ENCODE data around the gene CLDN20. TPM values are rescaled to one million over a fixed set of nuclear protein-coding genes. Genes with fewer than 3 reads are reported as not detected.

The CLDN20 gene
- total RNA-seq, 1 experiment from 2014 or later, result not detected

GRCh38 chr6:155297669-155298068, 33.9 kb downstream of the CLDN20 start:
- no peak for DNase-seq
- Histone ChIP-seq H3K27me3 (ENCODE audit: low read length) (no peaks in the 10 kb centered on the region), H2AFZ (ENCODE audit: low read length) (no peak overlapping the region), H3K4me3 (ENCODE audit: low read length) (no peak overlapping the region), H3K4me1 (ENCODE audit: low read length) (no peaks in the 10 kb centered on the region), H3K27ac (ENCODE audit: low read length) (no peak overlapping the region), H3K9ac (ENCODE audit: low read length) (no peak overlapping the region), H3K36me3 (ENCODE audit: insufficient read depth, low read length) (peaks cover 55% of the 10 kb centered on the region), H3K9me2 (replicated peaks; ENCODE audit: insufficient read depth, low read length) (no peaks in the 10 kb centered on the region), H3K79me2 (ENCODE audit: low read length) (peaks cover 75% of the 10 kb centered on the region), H3K9me3 (ENCODE audit: low read length) (no peaks in the 10 kb centered on the region), H3K4me2 (ENCODE audit: low read depth, low read length, poor library complexity, severe bottlenecking) (no peak overlapping the region), H4K20me1 (ENCODE audit: insufficient read depth, low read depth, low read length) (no peaks in the 10 kb centered on the region)

GRCh38 chr6:155301867-155302266, 38.1 kb downstream of the CLDN20 start:
- H3K9me2 ChIP-seq (replicated peaks; ENCODE audit: insufficient read depth, low read length), result no peaks in the 10 kb centered on the region

DNA sequence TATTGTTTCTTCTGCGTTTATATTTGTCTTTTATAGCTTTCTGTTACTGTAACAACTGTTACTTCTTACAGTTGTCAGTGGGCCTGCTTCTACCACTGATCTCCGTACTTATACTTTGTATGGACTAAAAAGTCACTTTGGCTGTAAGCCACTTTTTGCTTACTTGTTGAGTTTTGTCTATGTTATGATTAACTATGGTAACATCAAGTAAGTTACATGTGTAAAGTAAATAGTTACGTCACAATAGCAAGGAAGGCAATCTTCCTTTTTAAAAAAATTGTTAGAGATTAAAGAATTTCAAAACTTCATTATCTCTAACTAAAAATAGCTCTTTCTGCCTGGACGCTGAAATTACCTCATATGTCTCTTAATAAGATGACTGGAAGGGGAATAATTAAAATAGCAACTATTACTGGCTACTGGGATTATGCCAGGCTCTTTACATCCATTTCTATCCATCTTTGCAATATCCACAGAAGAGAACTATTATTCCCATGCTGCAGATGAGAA, 39.6 kb downstream of the CLDN20 start:
- no peaks in the 10 kb centered on the region for H4K20me1 ChIP-seq (ENCODE audit: insufficient read depth, low read depth, low read length)
- H3K4me1 ChIP-seq (ENCODE audit: low read length), result peaks cover 4% of the 10 kb centered on the region; the same call in 1 of the 2 replicates
- no peak overlapping the region for H3K9ac ChIP-seq (ENCODE audit: low read length)
- no peak overlapping the region for H3K27ac ChIP-seq (ENCODE audit: low read length)
- DNase-seq, result no peak
- H3K9me2 ChIP-seq (replicated peaks; ENCODE audit: insufficient read depth, low read length), result no peaks in the 10 kb centered on the region
- H3K9me3 ChIP-seq (ENCODE audit: low read length), result no peaks in the 10 kb centered on the region
- H3K36me3 ChIP-seq (ENCODE audit: insufficient read depth, low read length), result peaks cover 59% of the 10 kb centered on the region
- no peaks in the 10 kb centered on the region for H3K27me3 ChIP-seq (ENCODE audit: low read length)
- H3K4me3 ChIP-seq (ENCODE audit: low read length), result no peak overlapping the region
- H2AFZ ChIP-seq (ENCODE audit: low read length), result no peak overlapping the region
- no peak overlapping the region for H3K4me2 ChIP-seq (ENCODE audit: low read depth, low read length, poor library complexity, severe bottlenecking)
- H3K79me2 ChIP-seq (ENCODE audit: low read length), result peaks cover 79% of the 10 kb centered on the region

More at GRCh38 chr6:155301867-155302266, 38.1 kb downstream of the CLDN20 start:
- Histone ChIP-seq H3K36me3 (ENCODE audit: insufficient read depth, low read length) (peaks cover 58% of the 10 kb centered on the region; the same call in 1 of the 2 replicates), H3K9ac (ENCODE audit: low read length) (no peak overlapping the region), H3K27ac (ENCODE audit: low read length) (no peak overlapping the region), H4K20me1 (ENCODE audit: insufficient read depth, low read depth, low read length) (no peaks in the 10 kb centered on the region), H3K9me3 (ENCODE audit: low read length) (no peaks in the 10 kb centered on the region), H3K27me3 (ENCODE audit: low read length) (no peaks in the 10 kb centered on the region), H3K79me2 (ENCODE audit: low read length) (peaks cover 78% of the 10 kb centered on the region), H2AFZ (ENCODE audit: low read length) (no peak overlapping the region), H3K4me2 (ENCODE audit: low read depth, low read length, poor library complexity, severe bottlenecking) (no peak overlapping the region), H3K4me3 (ENCODE audit: low read length) (no peak overlapping the region), H3K4me1 (ENCODE audit: low read length) (peaks cover 4% of the 10 kb centered on the region; the same call in 1 of the 2 replicates)
- DNase-seq, result no peak

DNA sequence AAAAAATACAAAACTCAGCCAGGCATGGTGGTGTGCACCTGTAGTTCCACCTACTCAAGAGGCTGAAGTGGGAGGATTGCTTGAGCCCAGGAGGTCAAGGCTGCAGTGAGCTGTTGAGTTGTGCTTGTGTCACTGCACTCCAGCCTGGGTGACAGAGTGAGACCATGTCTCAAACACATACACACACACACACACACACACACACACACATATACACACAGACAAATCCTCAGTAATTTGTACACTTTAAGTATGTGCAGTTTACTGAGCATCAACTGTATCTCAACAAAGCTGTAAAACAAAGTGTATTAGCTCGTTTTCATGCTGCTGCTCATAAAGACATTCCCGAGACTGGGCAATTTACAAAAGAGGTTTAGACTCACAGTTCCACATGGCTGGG, 43.1 kb downstream of the CLDN20 start:
- DNase-seq, result no peak
- Histone ChIP-seq H3K9ac (ENCODE audit: low read length) (no peak overlapping the region), H3K4me3 (ENCODE audit: low read length) (no peak overlapping the region), H3K36me3 (ENCODE audit: insufficient read depth, low read length) (peaks cover 78% of the 10 kb centered on the region), H3K27me3 (ENCODE audit: low read length) (no peaks in the 10 kb centered on the region), H3K4me2 (ENCODE audit: low read depth, low read length, poor library complexity, severe bottlenecking) (no peak overlapping the region), H3K9me3 (ENCODE audit: low read length) (no peaks in the 10 kb centered on the region), H3K79me2 (ENCODE audit: low read length) (peaks cover 83% of the 10 kb centered on the region), H4K20me1 (ENCODE audit: insufficient read depth, low read depth, low read length) (no peaks in the 10 kb centered on the region), H3K9me2 (replicated peaks; ENCODE audit: insufficient read depth, low read length) (no peaks in the 10 kb centered on the region), H3K4me1 (ENCODE audit: low read length) (peaks cover 9% of the 10 kb centered on the region), H2AFZ (ENCODE audit: low read length) (no peak overlapping the region), H3K27ac (ENCODE audit: low read length) (no peak overlapping the region)

DNA sequence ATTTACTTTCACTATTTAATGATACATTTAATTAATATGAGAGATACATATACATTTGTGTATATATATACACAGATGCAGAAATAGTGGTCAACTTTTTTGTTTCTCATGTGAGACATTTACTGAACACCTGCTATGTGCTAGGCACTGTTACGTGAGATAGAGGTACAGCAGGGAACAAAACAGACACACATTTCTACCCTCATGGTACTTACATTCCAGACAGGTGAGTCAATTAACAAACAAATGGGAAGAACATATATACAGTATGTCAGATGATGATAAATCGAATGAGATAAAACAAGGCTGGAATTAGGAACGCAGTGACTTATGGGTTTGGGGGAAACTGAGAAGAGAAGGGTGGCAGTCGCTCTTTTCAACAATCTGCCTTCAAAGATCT, 45.3 kb downstream of the CLDN20 start:
- Histone ChIP-seq H3K36me3 (ENCODE audit: insufficient read depth, low read length) (peaks cover 73% of the 10 kb centered on the region), H3K4me3 (ENCODE audit: low read length) (no peak overlapping the region)

DNA sequence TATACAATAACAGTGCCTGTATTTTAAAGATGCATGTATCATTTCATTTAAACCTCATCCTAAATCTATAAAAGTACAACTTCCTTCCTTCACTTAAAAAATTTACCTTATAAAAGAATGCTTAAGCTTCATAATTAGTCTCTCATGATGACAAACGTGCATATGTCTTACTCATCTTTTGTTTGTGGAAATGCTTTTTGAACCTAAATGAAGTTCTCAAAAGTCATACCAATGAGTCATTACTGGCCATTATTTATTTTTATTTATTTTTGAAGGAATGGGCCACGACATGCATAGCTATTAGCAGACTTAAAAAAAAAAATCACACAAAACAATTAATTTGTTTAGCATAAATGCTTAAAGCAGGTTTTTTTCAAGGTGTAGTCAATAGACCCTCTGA, 46.8 kb downstream of the CLDN20 start:
- Histone ChIP-seq H3K4me3 (ENCODE audit: low read length) (no peak overlapping the region), H3K9me3 (ENCODE audit: low read length) (no peaks in the 10 kb centered on the region), H3K27ac (ENCODE audit: low read length) (no peak overlapping the region), H3K9ac (ENCODE audit: low read length) (no peak overlapping the region), H3K4me1 (ENCODE audit: low read length) (peaks cover 32% of the 10 kb centered on the region), H3K4me2 (ENCODE audit: low read depth, low read length, poor library complexity, severe bottlenecking) (no peak overlapping the region), H3K9me2 (replicated peaks; ENCODE audit: insufficient read depth, low read length) (no peaks in the 10 kb centered on the region), H4K20me1 (ENCODE audit: insufficient read depth, low read depth, low read length) (no peaks in the 10 kb centered on the region), H3K36me3 (ENCODE audit: insufficient read depth, low read length) (peaks cover 66% of the 10 kb centered on the region), H2AFZ (ENCODE audit: low read length) (no peak overlapping the region), H3K79me2 (ENCODE audit: low read length) (peaks cover 82% of the 10 kb centered on the region), H3K27me3 (ENCODE audit: low read length) (no peaks in the 10 kb centered on the region)
- no peak for DNase-seq

More for the DNA sequence above, 45.3 kb downstream of the CLDN20 start:
- H3K27me3 ChIP-seq (ENCODE audit: low read length), result no peaks in the 10 kb centered on the region
- no peak overlapping the region for H2AFZ ChIP-seq (ENCODE audit: low read length)
- peaks cover 23% of the 10 kb centered on the region for H3K4me1 ChIP-seq (ENCODE audit: low read length)
- no peaks in the 10 kb centered on the region for H4K20me1 ChIP-seq (ENCODE audit: insufficient read depth, low read depth, low read length)
- peaks cover 88% of the 10 kb centered on the region for H3K79me2 ChIP-seq (ENCODE audit: low read length)
- H3K9me2 ChIP-seq (replicated peaks; ENCODE audit: insufficient read depth, low read length), result no peaks in the 10 kb centered on the region
- no peak for DNase-seq
- H3K27ac ChIP-seq (ENCODE audit: low read length), result no peak overlapping the region
- no peaks in the 10 kb centered on the region for H3K9me3 ChIP-seq (ENCODE audit: low read length)
- no peak overlapping the region for H3K4me2 ChIP-seq (ENCODE audit: low read depth, low read length, poor library complexity, severe bottlenecking)
- H3K9ac ChIP-seq (ENCODE audit: low read length), result no peak overlapping the region

GRCh38 chr6:155311086-155311485, 47.3 kb downstream of the CLDN20 start:
- no peak overlapping the region for H2AFZ ChIP-seq (ENCODE audit: low read length)
- no peak overlapping the region for H3K9ac ChIP-seq (ENCODE audit: low read length)
- no peak overlapping the region for H3K27ac ChIP-seq (ENCODE audit: low read length)
- H3K9me2 ChIP-seq (replicated peaks; ENCODE audit: insufficient read depth, low read length), result no peaks in the 10 kb centered on the region
- H3K36me3 ChIP-seq (ENCODE audit: insufficient read depth, low read length), result peaks cover 62% of the 10 kb centered on the region
- no peaks in the 10 kb centered on the region for H4K20me1 ChIP-seq (ENCODE audit: insufficient read depth, low read depth, low read length)
- H3K27me3 ChIP-seq (ENCODE audit: low read length), result no peaks in the 10 kb centered on the region
- H3K9me3 ChIP-seq (ENCODE audit: low read length), result no peaks in the 10 kb centered on the region
- no peak overlapping the region for H3K4me3 ChIP-seq (ENCODE audit: low read length)
- no peak overlapping the region for H3K4me2 ChIP-seq (ENCODE audit: low read depth, low read length, poor library complexity, severe bottlenecking)
- H3K4me1 ChIP-seq (ENCODE audit: low read length), result peaks cover 34% of the 10 kb centered on the region
- H3K79me2 ChIP-seq (ENCODE audit: low read length), result peaks cover 78% of the 10 kb centered on the region
- no peak for DNase-seq

- Histone ChIP-seq H3K9ac (ENCODE audit: low read length) (no peak overlapping the region), H3K9me2 (replicated peaks; ENCODE audit: insufficient read depth, low read length) (no peaks in the 10 kb centered on the region), H3K9me3 (ENCODE audit: low read length) (no peaks in the 10 kb centered on the region), H3K4me2 (ENCODE audit: low read depth, low read length, poor library complexity, severe bottlenecking) (no peak overlapping the region), H3K4me3 (ENCODE audit: low read length) (no peak overlapping the region), H4K20me1 (ENCODE audit: insufficient read depth, low read depth, low read length) (no peaks in the 10 kb centered on the region), H3K36me3 (ENCODE audit: insufficient read depth, low read length) (peaks cover 57% of the 10 kb centered on the region), H2AFZ (ENCODE audit: low read length) (no peak overlapping the region), H3K4me1 (ENCODE audit: low read length) (peaks cover 35% of the 10 kb centered on the region), H3K27me3 (ENCODE audit: low read length) (no peaks in the 10 kb centered on the region), H3K27ac (ENCODE audit: low read length) (no peak overlapping the region), H3K79me2 (ENCODE audit: low read length) (peaks cover 73% of the 10 kb centered on the region)
- DNase-seq, result no peak
These were observed 47.8 kb downstream of the CLDN20 start for GRCh38 chr6:155311583-155311982.

Data from Karpas-422 (cell line).